Colon (tissue), 2 donors: ENCODE results near the gene KCNC3.

ENCODE experiments used
- FAIRE-seq: peaks from 2 replicates; lab custom pipeline; 2012; peaks lifted over from hg19 to GRCh38; lab: Jason Lieb, UNC
- donor health status: control.
- donor health status: control.

KCNC3 gene

GRCh38 chr19:50329146-50329925 is at the start of gene KCNC3:
Gene KCNC3 (minus strand): TSS chr19:50329377. CDS start chr19:50329082, 295 bp downstream.
- no peak for FAIRE-seq

GRCh38 chr19:50378863-50379236 is 49.7 kb upstream of the KCNC3 start:
- FAIRE-seq = no peak

GRCh38 chr19:50378169-50378862 is 49.1 kb upstream of the KCNC3 start:
- no peak for FAIRE-seq

- FAIRE-seq = no peak
These were observed 48.3 kb upstream of the KCNC3 start for GRCh38 chr19:50377517-50377916.

- no peak for FAIRE-seq
These were observed 47.9 kb upstream of the KCNC3 start for GRCh38 chr19:50377051-50377461.

- no peak for FAIRE-seq
These were observed 47.2 kb upstream of the KCNC3 start, which contains the start of gene NR1H2 for GRCh38 chr19:50376166-50377050. Gene NR1H2 (plus strand): TSS chr19:50376457. CDS start chr19:50377606, 1,149 bp downstream.

- FAIRE-seq = no peak
These were observed 42.8 kb upstream of the KCNC3 start for GRCh38 chr19:50371914-50372475.

- FAIRE-seq = no peak
These were observed 39.7 kb upstream of the KCNC3 start for GRCh38 chr19:50368649-50369570.

GRCh38 chr19:50365434-50366306 is 36.5 kb upstream of the KCNC3 start, which contains the start of gene NAPSA:
Gene NAPSA (minus strand): TSS chr19:50365639. CDS start chr19:50365621, 18 bp downstream.
- FAIRE-seq = no peak

GRCh38 chr19:50362656-50363424 is 33.7 kb upstream of the KCNC3 start:
- no peak for FAIRE-seq

GRCh38 chr19:50362030-50362412 is 32.8 kb upstream of the KCNC3 start:
- no peak for FAIRE-seq

GRCh38 chr19:50361290-50362029 is 32.3 kb upstream of the KCNC3 start:
- FAIRE-seq = no peak

GRCh38 chr19:50359328-50359818 is 30.2 kb upstream of the KCNC3 start:
- no peak for FAIRE-seq

- no peak for FAIRE-seq
These were observed 29.5 kb upstream of the KCNC3 start for GRCh38 chr19:50358483-50359327.

GRCh38 chr19:50357178-50358100 is 28.3 kb upstream of the KCNC3 start:
- FAIRE-seq = no peak

GRCh38 chr19:50356691-50357177 is 27.6 kb upstream of the KCNC3 start:
- no peak for FAIRE-seq
